Activated gamma-delta T cell (primary cell): ENCODE results near the gene ZNF646.

Source experiments
- DNase-seq: peaks from one replicate; lab custom pipeline; 2025; lab: John Stamatoyannopoulos, UW

The ZNF646 gene

GRCh38 chr16:31064882-31065461, 9.2 kb upstream of the ZNF646 start:
- DNase-seq: no peak

- DNase-seq: no peak
These were observed 6.9 kb upstream of the ZNF646 start for GRCh38 chr16:31067342-31067741.

- DNase-seq: no peak
These were observed 2.4 kb upstream of the ZNF646 start for GRCh38 chr16:31071861-31072260.

- DNase-seq: no peak
These were observed 1.6 kb upstream of the ZNF646 start for GRCh38 chr16:31072540-31073141.

- peak; percentile 87 for DNase-seq
These were observed 866 bp upstream of the ZNF646 start for GRCh38 chr16:31073142-31073969.

GRCh38 chr16:31074814-31075183, 577 bp downstream of the ZNF646 start:
- DNase-seq: no peak

- DNase-seq: no peak
These were observed 2.1 kb downstream of the ZNF646 start for GRCh38 chr16:31076319-31076718.

- DNase-seq: no peak
These were observed 2.8 kb downstream of the ZNF646 start for GRCh38 chr16:31077024-31077423.

GRCh38 chr16:31077592-31078396, 3.6 kb downstream of the ZNF646 start:
- DNase-seq: no peak

- no peak for DNase-seq
These were observed 4.5 kb downstream of the ZNF646 start for GRCh38 chr16:31078597-31079341.

- no peak for DNase-seq
These were observed 5.2 kb downstream of the ZNF646 start for GRCh38 chr16:31079342-31079944.

- no peak for DNase-seq
These were observed 5.9 kb downstream of the ZNF646 start for GRCh38 chr16:31080035-31080629.

- DNase-seq: no peak
These were observed 6.7 kb downstream of the ZNF646 start for GRCh38 chr16:31080756-31081419.

- no peak for DNase-seq
These were observed 7.5 kb downstream of the ZNF646 start for GRCh38 chr16:31081428-31082351.

GRCh38 chr16:31082368-31083045, 8.3 kb downstream of the ZNF646 start:
- no peak for DNase-seq

- no peak for DNase-seq
These were observed 8.9 kb downstream of the ZNF646 start for GRCh38 chr16:31083081-31083480.

GRCh38 chr16:31083556-31083955, 9.3 kb downstream of the ZNF646 start:
- DNase-seq: no peak

GRCh38 chr16:31083981-31084380, 9.8 kb downstream of the ZNF646 start:
- DNase-seq: no peak
